GM12801 (cell line): ENCODE results near the gene TRAK1.

Experiments used
- CTCF ChIP-seq: IDR thresholded peaks from one replicate; pipeline ENCODE4 v1.5.1; 2011; ENCODE audit warnings: control low read depth; ENCODE audit not compliant: insufficient read length; ENCODE audit errors: extremely low read depth

TRAK1 gene

GRCh38 chr3:42134867-42135464, 43.8 kb downstream of the TRAK1 start:
- no peak for TF ChIP-seq CTCF

- TF ChIP-seq CTCF, result no peak
Measured at GRCh38 chr3:42139621-42140453, 48.7 kb downstream of the TRAK1 start.

GRCh38 chr3:42140665-42141203, 49.6 kb downstream of the TRAK1 start:
- no peak for TF ChIP-seq CTCF

- TF ChIP-seq CTCF, result no peak
Measured at GRCh38 chr3:42143440-42143839, 52.3 kb downstream of the TRAK1 start.

- no peak for TF ChIP-seq CTCF
Measured at GRCh38 chr3:42144209-42144608, 53.1 kb downstream of the TRAK1 start.

GRCh38 chr3:42148086-42148848, 57.1 kb downstream of the TRAK1 start:
- no peak for TF ChIP-seq CTCF

- no peak for TF ChIP-seq CTCF
Measured at GRCh38 chr3:42148982-42149432, 57.9 kb downstream of the TRAK1 start.
